Keratinocyte (primary cell): ENCODE data around the gene CCDC102A. TPM values are rescaled to one million over a fixed set of nuclear protein-coding genes. Genes with fewer than 3 reads are reported as not detected.

Experiments
- DNase-seq: peaks from one replicate; pipeline ENCODE4 v3.0.0-alpha.2; 2011; ENCODE audit warnings: low read depth, missing footprints, low spot score
- FAIRE-seq: peaks from 2 replicates; lab custom pipeline; 2011; peaks lifted over from hg19 to GRCh38; lab: Jason Lieb, UNC
- H2AFZ ChIP-seq: 2 replicates; pipeline ENCODE4 v1.6.0; 2012; ENCODE audit warnings: low read length, control low read depth, inconsistent platforms; ENCODE audit not compliant: control insufficient read depth
- H3K27ac ChIP-seq: 2 replicates; pipeline ENCODE4 v1.5.1; 2011; ENCODE audit warnings: low read length; ENCODE audit not compliant: control insufficient read depth, insufficient read depth
- H3K27me3 ChIP-seq: 3 replicates; pipeline ENCODE4 v1.6.0; 2011; ENCODE audit warnings: low read length; ENCODE audit not compliant: control insufficient read depth, insufficient read depth; ENCODE audit errors: extremely low read depth
- H3K36me3 ChIP-seq, 2 experiments: 2 replicates in 1 of 2; 3 replicates in 1 of 2; pipeline ENCODE4 v1.5.1; 2011; ENCODE audit warnings: low read length in 2 of 2, mild to moderate bottlenecking in 1 of 2; ENCODE audit not compliant: control insufficient read depth in 2 of 2, insufficient read depth in 2 of 2; ENCODE audit errors: extremely low read depth in 1 of 2
- H3K4me1 ChIP-seq: 3 replicates; pipeline ENCODE4 v1.5.1; 2011; ENCODE audit warnings: low read length; ENCODE audit not compliant: control insufficient read depth, insufficient read depth; ENCODE audit errors: extremely low read depth
- H3K4me2 ChIP-seq: 3 replicates; pipeline ENCODE4 v1.6.0; 2011; ENCODE audit warnings: low read depth, low read length; ENCODE audit not compliant: control insufficient read depth, insufficient read depth; ENCODE audit errors: extremely low read depth
- H3K4me3 ChIP-seq, 3 experiments: fragments of 200-600 bp in 1 of 3; sonication (generic) in 1 of 3; 2 replicates in 2 of 3; 3 replicates in 1 of 3; pipeline ENCODE4 v1.5.1; 2011 to 2016; ENCODE audit warnings: low read length in 3 of 3, mild to moderate bottlenecking in 3 of 3, control low read depth in 2 of 3, inconsistent platforms in 1 of 3, low read depth in 1 of 3, mixed read lengths in 1 of 3, mixed run types in 1 of 3, moderate library complexity in 1 of 3; ENCODE audit not compliant: control insufficient read depth in 2 of 3, insufficient read depth in 2 of 3; ENCODE audit errors: extremely low read depth in 1 of 3
- H3K79me2 ChIP-seq: 2 replicates; pipeline ENCODE4 v1.6.0; 2012; ENCODE audit warnings: low read length; ENCODE audit not compliant: control insufficient read depth, insufficient read depth
- H3K9ac ChIP-seq: 3 replicates; pipeline ENCODE4 v1.6.0; 2011; ENCODE audit warnings: low read length; ENCODE audit not compliant: control insufficient read depth, insufficient read depth; ENCODE audit errors: extremely low read depth
- H3K9me1 ChIP-seq: 3 replicates; pipeline ENCODE4 v1.6.0; 2011; ENCODE audit warnings: low read length; ENCODE audit not compliant: control insufficient read depth, insufficient read depth; ENCODE audit errors: extremely low read depth
- H3K9me3 ChIP-seq: 2 replicates; pipeline ENCODE4 v1.5.1; 2012; ENCODE audit warnings: low read depth, low read length; ENCODE audit not compliant: control insufficient read depth
- H4K20me1 ChIP-seq: 3 replicates; pipeline ENCODE4 v1.6.0; 2011; ENCODE audit warnings: low read length; ENCODE audit not compliant: control insufficient read depth, insufficient read depth; ENCODE audit errors: extremely low read depth
- EZH2 ChIP-seq: IDR thresholded peaks from one replicate; pipeline ENCODE4 v1.6.1; 2012; ENCODE audit warnings: inconsistent platforms, mild to moderate bottlenecking, low read length, moderate library complexity
- dilution Hi-C: fragments of 300-500 bp; cut with MboI; formaldehyde crosslinking; loops from one replicate; pipeline ENCODE4 v1.7.0; 2020; ENCODE audit warnings: low sequenced_read_pairs; ENCODE audit not compliant: extremely low pct_ligation_motif_present
- polyA plus RNA-seq, 5 experiments: library from polyadenylated mRNA; depleted of rRNA in 3 of 5; stranded (reverse) in 3 of 5; stranded (forward) in 1 of 5; unstranded in 1 of 5; fragments of >200 nt; gene quantifications; 1 replicate in 1 of 5; 2 replicates in 3 of 5; 3 replicates in 1 of 5; pipeline versions ENCODE4 v1.2.1 to v1.2.3, GENCODE V29; 2011 to 2012; ENCODE audit warnings: missing spikeins in 2 of 5, low read depth in 1 of 5, low replicate concordance in 1 of 5
- TF ChIP-seq, protein P1 (sequence below), 3 experiments: IDR thresholded peaks in 1 of 3; conservative IDR thresholded peaks in 1 of 3; optimal IDR thresholded peaks in 1 of 3; 2 replicates in 2 of 3; 3 replicates in 1 of 3; pipeline versions ENCODE3 to v1.5.1; 2011; ENCODE audit warnings: low read length in 3 of 3, mild to moderate bottlenecking in 3 of 3, moderate library complexity in 2 of 3, control low read depth in 1 of 3, inconsistent platforms in 1 of 3; ENCODE audit not compliant: insufficient read depth in 2 of 3; ENCODE audit errors: extremely low read depth in 1 of 3

Gene CCDC102A
- polyA plus RNA-seq, 1 donor (not counting 4 experiments of a cell fraction or from before 2014, with no cell fraction given), result 2.2 TPM

DNA sequence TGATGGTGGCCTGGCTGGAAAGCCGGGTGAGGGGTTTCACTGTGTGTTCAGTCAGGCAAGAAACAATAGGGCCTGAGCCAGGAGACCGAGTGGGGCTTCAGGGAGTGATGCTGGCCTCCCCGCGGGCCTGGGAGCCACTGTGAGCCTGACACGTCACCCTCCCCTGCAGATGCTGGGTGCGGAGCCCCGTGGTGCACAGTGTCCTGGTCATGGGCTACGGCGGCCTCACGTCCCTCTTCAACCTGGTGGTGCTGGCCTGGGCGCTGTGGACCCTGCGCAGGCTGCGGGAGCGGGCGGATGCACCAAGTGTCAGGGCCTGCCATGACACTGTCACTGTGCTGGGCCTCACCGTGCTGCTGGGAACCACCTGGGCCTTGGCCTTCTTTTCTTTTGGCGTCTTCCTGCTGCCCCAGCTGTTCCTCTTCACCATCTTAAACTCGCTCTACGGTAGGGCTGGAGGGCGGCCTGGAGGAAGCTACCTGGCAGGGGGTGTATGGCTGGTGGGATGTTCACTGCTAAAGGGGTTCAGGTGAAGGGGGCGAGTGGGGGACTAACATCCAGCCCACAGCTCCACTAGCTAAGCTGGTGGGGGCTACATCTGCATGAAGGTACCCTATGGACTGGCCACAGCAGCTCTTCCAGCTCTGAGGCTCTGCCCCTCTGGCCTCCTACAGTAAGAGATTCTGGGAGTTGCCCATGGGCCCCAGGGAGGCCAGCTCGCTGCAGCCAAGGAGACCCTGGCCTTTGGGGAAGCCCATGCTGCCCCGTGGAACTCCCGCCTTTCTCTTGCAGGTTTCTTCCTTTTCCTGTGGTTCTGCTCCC, 38.5 kb upstream of the CCDC102A start:
- H3K4me3 ChIP-seq, result no peak overlapping the region
- no peaks in the 10 kb centered on the region for H4K20me1 ChIP-seq
- no peaks in the 10 kb centered on the region for H3K9me3 ChIP-seq
- TF ChIP-seq, protein P1, sequence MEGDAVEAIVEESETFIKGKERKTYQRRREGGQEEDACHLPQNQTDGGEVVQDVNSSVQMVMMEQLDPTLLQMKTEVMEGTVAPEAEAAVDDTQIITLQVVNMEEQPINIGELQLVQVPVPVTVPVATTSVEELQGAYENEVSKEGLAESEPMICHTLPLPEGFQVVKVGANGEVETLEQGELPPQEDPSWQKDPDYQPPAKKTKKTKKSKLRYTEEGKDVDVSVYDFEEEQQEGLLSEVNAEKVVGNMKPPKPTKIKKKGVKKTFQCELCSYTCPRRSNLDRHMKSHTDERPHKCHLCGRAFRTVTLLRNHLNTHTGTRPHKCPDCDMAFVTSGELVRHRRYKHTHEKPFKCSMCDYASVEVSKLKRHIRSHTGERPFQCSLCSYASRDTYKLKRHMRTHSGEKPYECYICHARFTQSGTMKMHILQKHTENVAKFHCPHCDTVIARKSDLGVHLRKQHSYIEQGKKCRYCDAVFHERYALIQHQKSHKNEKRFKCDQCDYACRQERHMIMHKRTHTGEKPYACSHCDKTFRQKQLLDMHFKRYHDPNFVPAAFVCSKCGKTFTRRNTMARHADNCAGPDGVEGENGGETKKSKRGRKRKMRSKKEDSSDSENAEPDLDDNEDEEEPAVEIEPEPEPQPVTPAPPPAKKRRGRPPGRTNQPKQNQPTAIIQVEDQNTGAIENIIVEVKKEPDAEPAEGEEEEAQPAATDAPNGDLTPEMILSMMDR (optimal IDR thresholded peaks at IDR 0.05 in 1 of 3, IDR thresholded peaks at IDR 0.05 in 1 of 3, conservative IDR thresholded peaks at IDR 0.05 in 1 of 3; ENCODE audit: extremely low read depth in 1 of 3, insufficient read depth in 2 of 3, low read length in 3 of 3), result no peak
- no peak for TF ChIP-seq EZH2
- H2AFZ ChIP-seq, result no peak overlapping the region
- H3K4me2 ChIP-seq, result no peak overlapping the region
- H3K79me2 ChIP-seq, result no peaks in the 10 kb centered on the region
- H3K9ac ChIP-seq, result no peak overlapping the region
- no peak for DNase-seq
- H3K27me3 ChIP-seq, result no peaks in the 10 kb centered on the region
- no peaks in the 10 kb centered on the region for H3K9me1 ChIP-seq
- H3K4me1 ChIP-seq, result no peaks in the 10 kb centered on the region
- no peak for FAIRE-seq
- no peaks in the 10 kb centered on the region for H3K36me3 ChIP-seq
- dilution Hi-C loops, result no loop called here
- no peak overlapping the region for H3K27ac ChIP-seq

DNA sequence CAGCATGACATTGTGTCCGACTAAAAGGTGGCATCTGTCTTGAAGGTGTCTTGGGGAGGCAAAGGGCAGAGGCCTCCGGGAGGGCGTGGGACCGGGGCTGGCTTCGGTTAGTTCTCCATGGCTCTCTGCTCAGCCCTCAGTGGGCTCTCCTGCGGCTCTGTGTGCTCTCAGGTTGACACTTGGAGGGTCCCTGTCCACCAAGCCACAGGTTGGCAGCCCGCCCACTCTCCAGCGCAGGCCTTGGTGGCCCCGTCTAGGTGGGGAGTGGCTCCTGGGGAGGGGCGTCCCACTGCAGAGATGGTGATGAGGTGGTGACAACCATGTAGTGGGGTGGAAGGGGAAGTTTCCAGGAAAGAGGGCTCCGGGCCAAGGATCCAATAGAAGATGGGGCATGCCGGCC, 37.7 kb upstream of the CCDC102A start:
- Histone ChIP-seq H3K9me1 (no peaks in the 10 kb centered on the region), H3K27ac (no peak overlapping the region), H4K20me1 (no peaks in the 10 kb centered on the region), H3K4me1 (no peaks in the 10 kb centered on the region), H3K4me2 (no peak overlapping the region), H3K27me3 (no peaks in the 10 kb centered on the region), H3K36me3 (no peaks in the 10 kb centered on the region), H3K9ac (no peak overlapping the region), H2AFZ (no peak overlapping the region), H3K79me2 (no peaks in the 10 kb centered on the region), H3K4me3 (no peak overlapping the region), H3K9me3 (no peaks in the 10 kb centered on the region)
- dilution Hi-C loops, result no loop called here
- TF ChIP-seq, protein P1 (optimal IDR thresholded peaks at IDR 0.05 in 1 of 3, IDR thresholded peaks at IDR 0.05 in 1 of 3, conservative IDR thresholded peaks at IDR 0.05 in 1 of 3; ENCODE audit: extremely low read depth in 1 of 3, insufficient read depth in 2 of 3, low read length in 3 of 3), result no peak
- no peak for DNase-seq
- no peak for FAIRE-seq
